HepG2 (cell line): ENCODE results near the gene MRPL38. TPM values are rescaled to one million over a fixed set of nuclear protein-coding genes. Genes with fewer than 3 reads are reported as not detected.

ENCODE experiments used
- BRF2 ChIP-seq: sonication (generic); formaldehyde crosslinking; IDR thresholded peaks from 2 replicates; pipeline ENCODE4 v1.8.1; 2022; ENCODE audit warnings: mild to moderate bottlenecking, missing genetic modification reagents
- GTF2F1 ChIP-seq: fragments of 150-350 bp; IDR thresholded peaks from 2 replicates; pipeline ENCODE4 v1.6.1; 2014; ENCODE audit warnings: low read length
- GTF3A ChIP-seq: sonication (generic); formaldehyde crosslinking; conservative IDR thresholded peaks from 2 replicates; pipeline ENCODE4 v1.4.0; 2020; ENCODE audit warnings: mild to moderate bottlenecking, missing genetic modification reagents
- HOXA9 ChIP-seq: sonication (generic); formaldehyde crosslinking; IDR thresholded peaks from 2 replicates; pipeline ENCODE4 v1.8.1; 2022; ENCODE audit warnings: missing genetic modification reagents, mild to moderate bottlenecking, moderate library complexity, borderline replicate concordance
- KDM2A ChIP-seq: sonication (generic); formaldehyde crosslinking; IDR thresholded peaks from 2 replicates; pipeline ENCODE4 v1.4.0; 2020; ENCODE audit warnings: low read depth, missing genetic modification reagents, borderline replicate concordance
- SIN3B ChIP-seq: fragments of 150-350 bp; IDR thresholded peaks from 2 replicates; pipeline ENCODE4 v1.6.1; 2014; ENCODE audit warnings: low read length
- STAT6 ChIP-seq: sonication (generic); formaldehyde crosslinking; IDR thresholded peaks from 2 replicates; pipeline ENCODE4 v1.4.0; 2020; ENCODE audit warnings: missing genetic modification reagents, mild to moderate bottlenecking, borderline replicate concordance
- ZBTB26 ChIP-seq: IDR thresholded peaks from 2 replicates; pipeline ENCODE4 v1.6.1; 2016; ENCODE audit warnings: missing compliant biosample characterization, missing genetic modification reagents, borderline replicate concordance
- ZMAT3 ChIP-seq: sonication (generic); formaldehyde crosslinking; conservative IDR thresholded peaks from 2 replicates; pipeline ENCODE4 v1.7.0; 2021; ENCODE audit warnings: missing genetic modification reagents
- ZNF432 ChIP-seq: sonication (generic); formaldehyde crosslinking; IDR thresholded peaks from 2 replicates; pipeline ENCODE4 v1.5.0; 2020; ENCODE audit warnings: missing genetic modification reagents, mild to moderate bottlenecking, borderline replicate concordance
- ZNF441 ChIP-seq: sonication (generic); formaldehyde crosslinking; IDR thresholded peaks from 2 replicates; pipeline ENCODE4 v1.7.0; 2021; ENCODE audit warnings: missing genetic modification reagents, borderline replicate concordance
- ZNF577 ChIP-seq: sonication (generic); formaldehyde crosslinking; IDR thresholded peaks from 2 replicates; pipeline ENCODE4 v1.4.0; 2020; ENCODE audit warnings: mild to moderate bottlenecking, low read depth, missing genetic modification reagents, borderline replicate concordance
- ZNF703 ChIP-seq: sonication (generic); formaldehyde crosslinking; IDR thresholded peaks from 2 replicates; pipeline ENCODE4 v1.5.1; 2020; ENCODE audit warnings: missing genetic modification reagents, mild to moderate bottlenecking, moderate library complexity, borderline replicate concordance
- ZNF792 ChIP-seq: IDR thresholded peaks from 2 replicates; pipeline ENCODE4 v1.6.1; 2016
- ZNF83 ChIP-seq: sonication (generic); formaldehyde crosslinking; IDR thresholded peaks from 2 replicates; pipeline ENCODE4 v1.4.0; 2020; ENCODE audit warnings: missing genetic modification reagents, mild to moderate bottlenecking, borderline replicate concordance
- polyA plus RNA-seq, 8 experiments: library from polyadenylated mRNA; depleted of rRNA in 3 of 8; stranded (reverse) in 7 of 8; unstranded in 1 of 8; fragments of >200 nt; fragmentation: Illumina TruSeq in 4 of 8; extraction: Trizol in 4 of 8; gene quantifications; 2 replicates each; pipeline versions ENCODE4 v1.2.1 to v1.2.3, GENCODE V29; 2011 to 2016; ENCODE audit warnings: low read depth in 4 of 8, missing spikeins in 1 of 8, mixed read lengths in 1 of 8; ENCODE audit not compliant: insufficient read depth in 1 of 8
- total RNA-seq, 5 experiments: library from RNA; depleted of rRNA; stranded (reverse); fragments of >200 nt; fragmentation: Illumina TruSeq; extraction: Trizol; gene quantifications; 2 replicates each; pipeline ENCODE4 v1.2.3, GENCODE V29; 2016; ENCODE audit warnings: low read depth in 1 of 5

MRPL38 gene
- total and polyA plus RNA-seq, 2 of the 13 experiments (the other 11 are each of a cell fraction or from before 2014, with no cell fraction given): 83.7 to 125 TPM

GRCh38 chr17:75896415-75897159 is 8.1 kb downstream of the MRPL38 start, which contains the start of gene TRIM65 (continued):
- TF ChIP-seq STAT6 (CRISPR knock-in tag): no peak
- TF ChIP-seq ZNF441 (CRISPR knock-in tag): no peak
- peak; percentile 89; the same call in 1 of the 2 replicates for TF ChIP-seq ZNF703 (CRISPR knock-in tag)
- peak; percentile 95 for TF ChIP-seq KDM2A (CRISPR knock-in tag)
- TF ChIP-seq GTF2F1: no peak
- TF ChIP-seq SIN3B: 0 out of 2 replicates have a peak, but pooled peaks have one; percentile 36
- TF ChIP-seq ZBTB26 (CRISPR knock-in tag): peak; percentile 33; the same call in 1 of the 2 replicates
- 0 out of 2 replicates have a peak, but pooled peaks have one; percentile 43 for TF ChIP-seq ZNF792 (CRISPR knock-in tag)
- no peak for TF ChIP-seq ZNF432 (CRISPR knock-in tag)
- TF ChIP-seq GTF3A (CRISPR knock-in tag): 0 out of 2 replicates have a peak, but pooled peaks have one; percentile 37
- TF ChIP-seq HOXA9 (CRISPR knock-in tag): peak; percentile 84; the same call in 1 of the 2 replicates
- TF ChIP-seq ZMAT3: 0 out of 2 replicates have a peak, but pooled peaks have one; percentile 39
- TF ChIP-seq ZNF577 (CRISPR knock-in tag): peak; percentile 89; the same call in 1 of the 2 replicates
- TF ChIP-seq BRF2 (CRISPR knock-in tag): peak; percentile 64
- TF ChIP-seq ZNF83 (CRISPR knock-in tag): peak; percentile 71; the same call in 1 of the 2 replicates
